WTC11 (cell line): Measurements from ENCODE around the gene THOC1. TPM values are rescaled to one million over a fixed set of nuclear protein-coding genes. Genes with fewer than 3 reads are reported as not detected.

Experiments
- ATAC-seq: fragments of 200-7000 bp; cut with Tn5 transposase; 2 replicates; pipeline ENCODE4 v1.10.0; 2021; ENCODE audit warnings: mild to moderate bottlenecking, moderate library complexity
- CTCF ChIA-PET: fragments of 300-600 bp; sonication (Branson Sonifier 250); formaldehyde crosslinking; loops from one replicate; lab custom pipeline; 2021; ENCODE audit warnings: antibody characterized with exemption; lab: Charles Lee
- POLR2A ChIA-PET: fragments of 350-600 bp; sonication (Branson Sonifier 250); formaldehyde crosslinking; loops from one replicate; lab custom pipeline; 2021; ENCODE audit warnings: antibody characterized with exemption; lab: Charles Lee
- DNase-seq: peaks from one replicate; pipeline ENCODE4 v3.0.0; 2021; ENCODE audit warnings: low spot score
- H3K27ac Mint-ChIP-seq: 2 replicates; pipeline ENCODE4 v1.8.0; 2021; ENCODE audit warnings: mixed read lengths
- H3K27me3 Mint-ChIP-seq: 2 replicates; pipeline ENCODE4 v1.8.0; 2021; ENCODE audit warnings: low read depth, mild to moderate bottlenecking, moderate library complexity, mixed read lengths
- H3K36me3 Mint-ChIP-seq: 2 replicates; pipeline ENCODE4 v1.8.0; 2021; ENCODE audit warnings: mixed read lengths
- H3K4me1 Mint-ChIP-seq: 2 replicates; pipeline ENCODE4 v1.8.0; 2022; ENCODE audit warnings: mixed read lengths
- H3K4me3 Mint-ChIP-seq: 2 replicates; pipeline ENCODE4 v1.8.0; 2021; ENCODE audit warnings: mild to moderate bottlenecking, moderate library complexity, mixed read lengths
- H3K9me3 Mint-ChIP-seq: 2 replicates; pipeline ENCODE4 v1.8.0; 2021; ENCODE audit warnings: mixed read lengths
- AR ChIP-seq: fragments of 250-450 bp; sonication (Bioruptor Pico); IDR thresholded peaks from 2 replicates; pipeline ENCODE4 v1.9.0; 2021; ENCODE audit warnings: mild to moderate bottlenecking
- ARID4B ChIP-seq: sonication (generic); formaldehyde crosslinking; IDR thresholded peaks from 2 replicates; pipeline ENCODE4 v1.8.0; 2023; ENCODE audit warnings: missing genetic modification reagents, mild to moderate bottlenecking, borderline replicate concordance
- ATF1 ChIP-seq: sonication (generic); formaldehyde crosslinking; IDR thresholded peaks from 2 replicates; pipeline ENCODE4 v1.8.1; 2023; ENCODE audit warnings: mild to moderate bottlenecking, moderate library complexity, missing genetic modification reagents
- CREM ChIP-seq: sonication (generic); formaldehyde crosslinking; IDR thresholded peaks from 2 replicates; pipeline ENCODE4 v1.8.1; 2022; ENCODE audit warnings: mild to moderate bottlenecking, missing genetic modification reagents, moderate library complexity
- EMX1 ChIP-seq: fragments of 250-450 bp; sonication (Bioruptor Pico); IDR thresholded peaks from 2 replicates; pipeline ENCODE4 v1.8.0; 2021; ENCODE audit warnings: mild to moderate bottlenecking
- FOXJ3 ChIP-seq: sonication (generic); formaldehyde crosslinking; IDR thresholded peaks from 2 replicates; pipeline ENCODE4 v1.9.0; 2021; ENCODE audit warnings: missing genetic modification reagents, mild to moderate bottlenecking, borderline replicate concordance
- JAZF1 ChIP-seq: fragments of 250-450 bp; sonication (Bioruptor Pico); IDR thresholded peaks from 2 replicates; pipeline ENCODE4 v1.9.0; 2021; ENCODE audit warnings: moderate library complexity, mild to moderate bottlenecking, inconsistent platforms
- KAT7 ChIP-seq: sonication (generic); formaldehyde crosslinking; IDR thresholded peaks from 2 replicates; pipeline ENCODE4 v1.8.1; 2023; ENCODE audit warnings: missing genetic modification reagents, mild to moderate bottlenecking, borderline replicate concordance
- PRRX2 ChIP-seq: fragments of 250-450 bp; sonication (Bioruptor Pico); IDR thresholded peaks from 2 replicates; pipeline ENCODE4 v1.8.0; 2021; ENCODE audit warnings: mild to moderate bottlenecking
- TEAD1 ChIP-seq: sonication (generic); formaldehyde crosslinking; IDR thresholded peaks from 2 replicates; pipeline ENCODE4 v1.8.0; 2022; ENCODE audit warnings: mild to moderate bottlenecking, missing genetic modification reagents
- ZNF121 ChIP-seq: sonication (generic); formaldehyde crosslinking; IDR thresholded peaks from 2 replicates; pipeline ENCODE4 v1.8.0; 2023; ENCODE audit warnings: missing genetic modification reagents
- ZNF232 ChIP-seq: sonication (generic); formaldehyde crosslinking; IDR thresholded peaks from 2 replicates; pipeline ENCODE4 v1.8.0; 2022; ENCODE audit warnings: mild to moderate bottlenecking, missing genetic modification reagents
- ZNF281 ChIP-seq: sonication (generic); formaldehyde crosslinking; IDR thresholded peaks from 2 replicates; pipeline ENCODE4 v1.8.0; 2023; ENCODE audit warnings: mild to moderate bottlenecking, missing genetic modification reagents
- total RNA-seq: library from RNA; stranded (reverse); gene quantifications from 3 replicates; pipeline ENCODE4 v1.2.3, GENCODE V29; 2021
- TF ChIP-seq, protein P1 (sequence below): sonication (generic); formaldehyde crosslinking; IDR thresholded peaks from 2 replicates; pipeline ENCODE4 v1.8.0; 2022; ENCODE audit warnings: mild to moderate bottlenecking, missing genetic modification reagents
- TF ChIP-seq, protein P2 (sequence below): fragments of 250-450 bp; sonication (Bioruptor Pico); IDR thresholded peaks from 2 replicates; pipeline ENCODE4 v2.1.2; 2022; ENCODE audit warnings: mild to moderate bottlenecking, moderate library complexity

THOC1 gene
- total RNA-seq, 1 experiment from 2014 or later = 65.8 TPM

DNA sequence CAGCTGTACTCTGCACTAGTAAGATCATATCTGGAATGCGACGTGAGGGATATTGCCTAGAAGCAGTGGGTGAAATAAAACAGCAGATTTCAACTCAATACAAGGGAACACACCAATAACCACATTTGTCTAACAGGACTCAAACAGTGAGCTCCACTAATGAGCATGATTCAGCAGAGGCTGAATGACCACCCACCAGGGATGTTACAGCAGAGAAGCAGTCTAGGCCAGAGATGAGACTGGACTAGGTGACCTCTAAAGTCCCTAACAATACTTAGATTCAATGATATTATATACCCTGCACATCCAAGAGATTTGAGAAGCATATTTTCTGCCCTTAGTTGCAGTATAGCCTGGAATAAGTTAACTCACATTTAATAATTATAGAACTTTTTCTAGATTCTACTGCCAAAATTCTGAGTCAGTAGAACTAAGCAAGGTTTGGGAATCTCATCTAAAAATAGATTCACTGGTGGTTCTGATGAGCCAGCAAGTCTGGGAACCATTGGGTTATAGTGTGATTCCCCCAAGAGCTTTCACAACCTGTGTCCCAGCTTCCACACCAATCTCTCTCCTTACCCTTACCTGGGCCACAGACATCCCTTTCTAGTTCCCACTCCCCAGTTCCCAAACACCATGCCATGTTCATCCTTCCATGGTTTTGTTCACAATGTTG, 6.3 kb downstream of the THOC1 start:
- DNase-seq (no peak), ATAC-seq (no peak)
- Mint-ChIP-seq H3K27me3 (no peaks in the 10 kb centered on the region), H3K4me3 (no peak overlapping the region), H3K36me3 (peaks cover 52% of the 10 kb centered on the region), H3K27ac (peak overlapping the region; percentile 37; the same call in 1 of the 2 replicates), H3K4me1 (no peaks in the 10 kb centered on the region)
- POLR2A ChIA-PET = interaction anchor here (1.1 kb wide), 1 partner anchor 47 kb away, joined by 4 read pairs; no protein-coding TSS in a partner anchor
- no peak for TF ChIP-seq PRRX2 (CRISPR knock-in tag)
- TF ChIP-seq, all 79 proteins: peak for 0
- H3K9me3 Mint-ChIP-seq = no peaks in the 10 kb centered on the region
- CTCF ChIA-PET = no interaction called here

GRCh38 chr18:260547-260946, 7.3 kb downstream of the THOC1 start:
- no peak for ATAC-seq

More at GRCh38 chr18:260547-260946, 7.3 kb downstream of the THOC1 start:
- H3K4me1 Mint-ChIP-seq = no peaks in the 10 kb centered on the region
- ChIA-PET CTCF (no interaction called here), POLR2A (interaction anchor here (1.1 kb wide), 1 partner anchor 46 kb away, joined by 4 read pairs; no protein-coding TSS in a partner anchor)
- no peak for DNase-seq
- no peaks in the 10 kb centered on the region for H3K27me3 Mint-ChIP-seq
- peaks cover 59% of the 10 kb centered on the region for H3K36me3 Mint-ChIP-seq
- H3K4me3 Mint-ChIP-seq = no peak overlapping the region
- H3K27ac Mint-ChIP-seq = no peak overlapping the region
- no peaks in the 10 kb centered on the region for H3K9me3 Mint-ChIP-seq
- TF ChIP-seq ARID4B (no peak), EMX1 (CRISPR knock-in tag) (no peak), CREM (no peak), TEAD1 (CRISPR knock-in tag) (no peak), ZNF281 (CRISPR knock-in tag) (no peak), ZNF232 (CRISPR knock-in tag) (no peak), JAZF1 (CRISPR knock-in tag) (no peak), ATF1 (no peak), FOXJ3 (CRISPR knock-in tag) (no peak), ZNF121 (CRISPR knock-in tag) (no peak), AR (CRISPR knock-in tag) (no peak), KAT7 (CRISPR knock-in tag) (no peak)
- TF ChIP-seq, protein P1, sequence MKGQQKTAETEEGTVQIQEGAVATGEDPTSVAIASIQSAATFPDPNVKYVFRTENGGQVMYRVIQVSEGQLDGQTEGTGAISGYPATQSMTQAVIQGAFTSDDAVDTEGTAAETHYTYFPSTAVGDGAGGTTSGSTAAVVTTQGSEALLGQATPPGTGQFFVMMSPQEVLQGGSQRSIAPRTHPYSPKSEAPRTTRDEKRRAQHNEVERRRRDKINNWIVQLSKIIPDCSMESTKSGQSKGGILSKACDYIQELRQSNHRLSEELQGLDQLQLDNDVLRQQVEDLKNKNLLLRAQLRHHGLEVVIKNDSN (CRISPR knock-in tag) = no peak
- TF ChIP-seq, protein P2, sequence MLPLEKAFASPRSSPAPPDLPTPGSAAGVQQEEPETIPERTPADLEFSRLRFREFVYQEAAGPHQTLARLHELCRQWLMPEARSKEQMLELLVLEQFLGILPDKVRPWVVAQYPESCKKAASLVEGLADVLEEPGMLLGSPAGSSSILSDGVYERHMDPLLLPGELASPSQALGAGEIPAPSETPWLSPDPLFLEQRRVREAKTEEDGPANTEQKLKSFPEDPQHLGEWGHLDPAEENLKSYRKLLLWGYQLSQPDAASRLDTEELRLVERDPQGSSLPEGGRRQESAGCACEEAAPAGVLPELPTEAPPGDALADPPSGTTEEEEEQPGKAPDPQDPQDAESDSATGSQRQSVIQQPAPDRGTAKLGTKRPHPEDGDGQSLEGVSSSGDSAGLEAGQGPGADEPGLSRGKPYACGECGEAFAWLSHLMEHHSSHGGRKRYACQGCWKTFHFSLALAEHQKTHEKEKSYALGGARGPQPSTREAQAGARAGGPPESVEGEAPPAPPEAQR (CRISPR knock-in tag) = no peak
